ENCODE data around the gene ACAP3.

Gene ACAP3

DNA sequence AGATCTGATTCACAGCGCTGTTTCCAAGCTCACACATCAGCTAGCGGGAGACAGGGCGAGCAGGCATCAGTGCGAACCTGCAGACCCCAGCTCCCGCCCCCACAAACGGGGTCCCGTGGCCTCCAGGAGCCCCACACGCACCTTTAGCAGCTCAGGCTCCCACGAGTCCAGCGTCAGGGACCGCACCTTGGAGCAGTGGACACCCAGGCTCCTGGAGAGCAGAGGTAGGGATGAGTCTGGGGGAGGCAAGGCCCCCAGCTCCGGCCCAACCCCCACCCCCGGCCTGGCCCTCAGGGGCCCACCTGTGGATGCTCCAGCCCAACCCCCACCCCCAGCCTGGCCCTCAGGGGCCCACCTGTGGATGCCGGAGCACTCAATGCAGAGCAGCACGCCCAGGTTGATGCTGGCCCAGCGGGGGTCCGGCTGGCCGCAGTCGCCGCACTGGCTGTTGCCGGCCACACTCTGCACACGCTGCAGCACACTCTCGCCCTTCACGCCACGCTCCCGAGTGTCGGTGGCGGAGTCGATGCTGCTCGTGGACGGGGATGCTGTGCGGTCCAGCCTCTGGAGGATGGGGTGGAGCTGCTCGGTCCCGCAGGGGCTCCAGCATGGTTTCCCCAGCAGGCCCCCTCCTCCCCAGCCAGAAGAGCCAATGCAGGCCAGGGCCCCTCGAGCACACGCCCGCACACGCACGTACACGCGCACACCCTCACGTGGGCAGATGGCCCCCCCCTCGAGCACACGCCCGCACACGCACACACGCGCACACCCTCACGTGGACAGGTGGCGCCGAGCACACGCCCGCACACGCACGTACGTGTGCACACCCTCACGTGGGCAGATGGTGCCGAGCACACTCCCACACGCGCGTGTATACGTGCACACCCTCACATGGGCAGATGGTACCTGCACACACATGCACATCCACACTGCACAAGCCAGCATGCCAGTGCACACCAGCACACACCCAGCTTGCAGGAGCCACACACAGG, 11.4 kb downstream of the ACAP3 start:
- TF ChIP-seq HDGF (IDR thresholded peaks at IDR 0.05; ENCODE audit: borderline replicate concordance), result no peak
- no peak for TF ChIP-seq SUZ12 (IDR thresholded peaks at IDR 0.05)
- no peak for TF ChIP-seq FOXA1 (IDR thresholded peaks at IDR 0.05)
- no peak for TF ChIP-seq ARNT (IDR thresholded peaks at IDR 0.05)
- ChIA-PET CTCF (no interaction called here), POLR2A (no interaction called here)
- DNase-seq (ENCODE audit: extremely low spot score), result no peak

DNA sequence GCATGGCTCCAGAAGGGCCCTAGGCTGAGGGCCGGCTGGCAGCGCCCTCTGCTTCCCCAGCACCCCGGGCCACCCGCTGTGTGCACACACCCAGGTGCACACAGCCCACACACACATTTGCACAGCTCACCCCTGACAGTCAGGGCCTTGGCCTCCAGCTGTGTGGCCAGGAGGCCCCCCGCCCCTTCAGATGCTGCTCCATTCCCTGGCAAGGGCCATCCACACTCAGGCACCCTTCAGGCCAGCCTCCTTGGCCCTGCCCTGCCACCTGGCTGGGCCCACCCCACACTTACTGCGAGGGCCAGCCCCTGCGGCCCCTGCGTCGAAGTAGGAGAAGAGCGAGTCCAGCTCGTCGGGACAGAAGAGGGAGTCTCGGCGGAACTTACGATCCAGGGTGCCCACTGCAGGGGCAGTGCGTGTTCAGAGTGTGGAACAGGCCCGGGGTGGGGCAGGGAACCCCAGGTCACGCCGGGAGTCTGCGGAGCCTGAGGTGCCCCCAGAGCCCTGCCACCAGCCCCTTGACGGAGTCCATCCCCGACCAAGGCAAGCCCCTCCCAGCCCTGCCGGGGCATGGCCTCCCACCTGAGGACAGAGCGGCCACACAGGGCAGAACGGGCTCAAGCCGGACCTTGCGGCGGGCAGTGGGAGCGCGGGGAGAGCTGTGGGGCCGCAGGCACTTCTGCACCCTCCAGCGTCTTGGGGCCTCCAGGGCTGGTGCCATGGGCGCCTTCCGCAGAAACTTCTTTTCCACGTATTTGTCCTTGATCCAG, 12.4 kb downstream of the ACAP3 start:
- DNase-seq (ENCODE audit: extremely low spot score), result no peak
- POLR2A ChIA-PET, result interaction anchor here (1.0 kb wide), 1 partner anchor 22 kb away, joined by 3 read pairs; the partner anchor contains the start of gene UBE2J2
- no peak for TF ChIP-seq FOXA1 (IDR thresholded peaks at IDR 0.05)
- TF ChIP-seq SP1 (IDR thresholded peaks at IDR 0.05), result no peak
- TF ChIP-seq SUZ12 (IDR thresholded peaks at IDR 0.05), result no peak
- no peak for TF ChIP-seq NFRKB (IDR thresholded peaks at IDR 0.05)
- no peak for TF ChIP-seq ZNF384 (IDR thresholded peaks at IDR 0.05)
- TF ChIP-seq TARDBP (IDR thresholded peaks at IDR 0.05), result no peak
- TF ChIP-seq FOXK2 (IDR thresholded peaks at IDR 0.05), result no peak
- TF ChIP-seq CTBP1 (IDR thresholded peaks at IDR 0.05; ENCODE audit: borderline replicate concordance), result no peak
- TF ChIP-seq, protein P1, sequence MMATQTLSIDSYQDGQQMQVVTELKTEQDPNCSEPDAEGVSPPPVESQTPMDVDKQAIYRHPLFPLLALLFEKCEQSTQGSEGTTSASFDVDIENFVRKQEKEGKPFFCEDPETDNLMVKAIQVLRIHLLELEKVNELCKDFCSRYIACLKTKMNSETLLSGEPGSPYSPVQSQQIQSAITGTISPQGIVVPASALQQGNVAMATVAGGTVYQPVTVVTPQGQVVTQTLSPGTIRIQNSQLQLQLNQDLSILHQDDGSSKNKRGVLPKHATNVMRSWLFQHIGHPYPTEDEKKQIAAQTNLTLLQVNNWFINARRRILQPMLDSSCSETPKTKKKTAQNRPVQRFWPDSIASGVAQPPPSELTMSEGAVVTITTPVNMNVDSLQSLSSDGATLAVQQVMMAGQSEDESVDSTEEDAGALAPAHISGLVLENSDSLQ (IDR thresholded peaks at IDR 0.05), result no peak
- TF ChIP-seq ELF4 (IDR thresholded peaks at IDR 0.05), result no peak
- no peak for TF ChIP-seq L3MBTL2 (conservative IDR thresholded peaks at IDR 0.05)
- TF ChIP-seq BHLHE40 (IDR thresholded peaks at IDR 0.05; ENCODE audit: borderline replicate concordance), result no peak
- no peak for TF ChIP-seq LEF1 (IDR thresholded peaks at IDR 0.05; ENCODE audit: borderline replicate concordance)
- no peak for TF ChIP-seq ARNT (IDR thresholded peaks at IDR 0.05)
- TF ChIP-seq HDGF (IDR thresholded peaks at IDR 0.05; ENCODE audit: borderline replicate concordance), result no peak
- TF ChIP-seq FOXM1 (IDR thresholded peaks at IDR 0.05; ENCODE audit: borderline replicate concordance), result no peak
- CTCF ChIA-PET, result no interaction called here

DNA sequence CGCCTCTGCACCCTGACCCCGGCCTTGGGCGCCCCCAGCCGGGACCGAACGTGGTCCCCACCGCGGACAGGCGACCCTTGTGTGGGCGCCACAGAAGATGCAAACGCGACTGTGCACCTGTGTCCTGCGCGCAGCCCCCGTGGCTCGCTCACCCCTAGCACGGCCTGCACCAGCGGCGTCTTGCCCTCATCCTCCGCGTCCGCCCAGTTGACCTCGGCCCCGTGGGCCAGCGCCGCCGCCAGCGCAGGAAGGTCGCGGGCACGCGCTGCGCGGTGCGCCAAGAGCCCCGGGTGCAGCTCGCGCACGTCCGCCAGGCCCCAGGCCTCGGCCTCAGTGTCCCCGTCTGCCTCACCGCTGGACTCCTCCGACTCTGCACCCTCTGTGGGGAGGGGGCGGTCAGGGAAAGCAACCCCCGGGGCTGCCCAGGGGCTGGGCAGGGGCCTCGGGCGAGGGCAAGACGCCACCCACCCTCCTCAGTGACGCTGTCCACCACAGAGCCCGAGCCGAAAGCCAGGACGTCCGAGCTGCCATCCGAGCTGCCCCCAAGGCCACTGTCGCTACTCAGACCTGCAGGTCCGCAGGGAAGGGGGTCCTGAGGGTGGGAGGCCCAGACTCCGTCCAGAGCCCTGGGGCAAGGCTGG, 13.4 kb downstream of the ACAP3 start:
- DNase-seq (ENCODE audit: extremely low spot score), result no peak
- CTCF ChIA-PET, result no interaction called here
- POLR2A ChIA-PET, result interaction anchor here (1.0 kb wide), 1 partner anchor 21 kb away, joined by 3 read pairs; the partner anchor contains the start of gene UBE2J2
- TF ChIP-seq NFRKB (IDR thresholded peaks at IDR 0.05) (no peak), SUZ12 (IDR thresholded peaks at IDR 0.05) (no peak), FOXK2 (IDR thresholded peaks at IDR 0.05) (no peak), FOXA1 (IDR thresholded peaks at IDR 0.05) (no peak), ZNF384 (IDR thresholded peaks at IDR 0.05) (no peak), FOXM1 (IDR thresholded peaks at IDR 0.05; ENCODE audit: borderline replicate concordance) (no peak), LEF1 (IDR thresholded peaks at IDR 0.05; ENCODE audit: borderline replicate concordance) (no peak), ELF4 (IDR thresholded peaks at IDR 0.05) (no peak), CTBP1 (IDR thresholded peaks at IDR 0.05; ENCODE audit: borderline replicate concordance) (no peak), SP1 (IDR thresholded peaks at IDR 0.05) (no peak), L3MBTL2 (conservative IDR thresholded peaks at IDR 0.05) (no peak)
- TF ChIP-seq, protein P1 (IDR thresholded peaks at IDR 0.05), result no peak

DNA sequence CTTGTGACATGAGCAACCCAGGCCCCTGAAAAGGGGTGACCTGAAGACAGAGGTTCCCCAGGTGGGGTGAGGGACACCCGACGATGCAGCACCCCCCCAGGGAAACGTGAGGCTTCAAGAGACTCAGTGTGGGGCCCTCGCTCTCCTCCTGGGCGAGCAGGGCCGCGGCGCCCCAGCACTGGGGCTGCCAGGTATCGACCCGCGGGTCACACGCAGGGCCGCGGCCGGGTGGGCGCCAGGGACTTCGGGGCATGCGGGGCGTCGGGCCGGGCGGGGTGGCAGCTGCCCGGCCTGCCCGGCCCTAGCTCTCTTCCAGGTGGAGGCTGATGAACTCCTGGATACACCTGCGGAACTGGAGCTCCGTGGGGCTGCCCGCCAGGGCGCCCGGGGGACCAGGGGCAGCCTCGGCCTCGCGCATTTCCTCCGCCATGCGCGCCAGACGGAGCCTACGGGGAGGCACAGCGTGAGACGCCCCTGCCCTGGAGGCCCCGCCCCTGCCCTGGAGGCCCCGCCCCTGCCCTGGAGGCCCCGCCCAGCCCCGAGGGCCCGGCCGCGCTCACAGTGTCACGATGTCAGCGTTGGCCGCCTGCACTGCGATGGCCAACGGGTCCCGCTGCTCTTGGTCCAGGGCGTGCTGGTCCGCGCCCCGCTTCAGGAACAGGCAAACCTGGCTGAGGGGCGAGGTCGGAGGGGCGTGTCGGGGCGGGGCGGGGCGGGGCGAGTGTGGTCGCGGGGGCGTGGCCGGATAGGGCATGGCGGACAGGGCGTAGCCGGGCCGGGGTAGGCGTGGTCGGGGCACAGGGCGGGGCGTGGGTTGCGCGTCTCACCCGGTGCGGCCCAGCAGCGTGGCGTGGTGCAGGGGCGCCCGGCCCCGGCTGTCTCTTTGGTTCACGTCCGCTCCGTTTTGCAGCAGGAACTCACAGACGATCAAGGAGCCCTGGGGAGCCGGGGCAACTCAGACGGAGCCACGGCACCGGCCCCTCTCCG, 14.2 kb downstream of the ACAP3 start:
- ChIA-PET POLR2A (no interaction called here), CTCF (no interaction called here)
- DNase-seq (ENCODE audit: extremely low spot score), result no peak
- TF ChIP-seq TARDBP (IDR thresholded peaks at IDR 0.05) (no peak), ELF4 (IDR thresholded peaks at IDR 0.05) (no peak)

DNA sequence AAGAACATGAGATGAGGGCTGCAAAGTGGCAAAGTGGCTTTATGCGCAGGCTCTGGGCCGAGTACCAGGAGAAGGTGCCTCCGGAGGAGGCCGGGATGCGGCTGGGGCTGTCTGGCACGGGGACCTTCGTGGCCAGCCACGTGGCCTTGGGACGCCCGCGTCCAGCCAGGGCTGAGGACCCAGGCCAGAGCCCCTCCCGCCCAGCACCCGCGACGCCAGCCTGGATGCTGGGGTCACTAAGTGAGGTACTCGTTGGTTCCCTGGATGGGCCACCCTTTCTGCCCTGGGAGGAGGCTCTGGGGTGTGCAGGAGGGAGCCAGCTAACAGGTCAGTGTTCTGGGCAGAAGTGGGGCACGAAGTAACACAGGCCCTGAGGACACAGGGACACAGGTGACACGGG, 14.9 kb downstream of the ACAP3 start:
- POLR2A ChIA-PET, result interaction anchor here (1.2 kb wide), 1 partner anchor 20 kb away, joined by 3 read pairs; the partner anchor contains the start of gene UBE2J2
- TF ChIP-seq ARNT (IDR thresholded peaks at IDR 0.05) (no peak), ZNF384 (IDR thresholded peaks at IDR 0.05) (no peak), NFRKB (IDR thresholded peaks at IDR 0.05) (no peak), BHLHE40 (IDR thresholded peaks at IDR 0.05; ENCODE audit: borderline replicate concordance) (no peak), CTBP1 (IDR thresholded peaks at IDR 0.05; ENCODE audit: borderline replicate concordance) (no peak), ELF4 (IDR thresholded peaks at IDR 0.05) (no peak), SUZ12 (IDR thresholded peaks at IDR 0.05) (no peak), TARDBP (IDR thresholded peaks at IDR 0.05) (no peak), L3MBTL2 (conservative IDR thresholded peaks at IDR 0.05) (no peak), FOXA1 (IDR thresholded peaks at IDR 0.05) (no peak), HDGF (IDR thresholded peaks at IDR 0.05; ENCODE audit: borderline replicate concordance) (no peak), LEF1 (IDR thresholded peaks at IDR 0.05; ENCODE audit: borderline replicate concordance) (no peak), SP1 (IDR thresholded peaks at IDR 0.05) (no peak), FOXK2 (IDR thresholded peaks at IDR 0.05) (no peak)
- no peak for DNase-seq (ENCODE audit: extremely low spot score)
- CTCF ChIA-PET, result interaction anchor here (0.6 to 2.4 kb wide), 2 partner anchors 10 to 171 kb away, joined by 3 to 9 read pairs; no protein-coding TSS in a partner anchor

All from HEK293T (cell line).